ENCODE results near the gene FBRSL1. TPM values are rescaled to one million over a fixed set of nuclear protein-coding genes. Genes with fewer than 3 reads are reported as not detected.

FBRSL1 gene
- total and polyA plus RNA-seq, 2 donors (not counting 3 experiments of a cell fraction or from before 2014, with no cell fraction given), result 19.3 to 79.8 TPM

- Histone ChIP-seq H3K4me1 (ENCODE audit: control insufficient read depth, extremely low read depth, insufficient read depth, low read length) (no peaks in the 10 kb centered on the region), H3K79me2 (ENCODE audit: control insufficient read depth, insufficient read depth, low read length) (no peaks in the 10 kb centered on the region), H2AFZ (ENCODE audit: low read depth, low read length) (no peak overlapping the region), H3K36me3 (ENCODE audit: control insufficient read depth in 2 of 2, extremely low read depth in 1 of 2, insufficient read depth in 2 of 2, low read length in 2 of 2) (no peaks in the 10 kb centered on the region), H3K9me1 (replicated peaks; ENCODE audit: control insufficient read depth, extremely low read depth, insufficient read depth, low read length) (no peaks in the 10 kb centered on the region), H3K27me3 (ENCODE audit: control insufficient read depth in 2 of 2, insufficient read depth in 2 of 2, low read length in 2 of 2) (no peaks in the 10 kb centered on the region), H4K20me1 (replicated peaks; ENCODE audit: control insufficient read depth, extremely low read depth, insufficient read depth, low read length) (no peaks in the 10 kb centered on the region), H3K4me3 (replicated peaks in 1 of 3; ENCODE audit: insufficient read depth in 1 of 3, low read depth in 1 of 3, low read length in 3 of 3) (no peak overlapping the region), H3K9me3 (replicated peaks; ENCODE audit: control insufficient read depth, insufficient read depth, low read length) (no peaks in the 10 kb centered on the region), H3K27ac (ENCODE audit: insufficient read depth, low read depth, low read length) (no peak overlapping the region), H3K4me2 (ENCODE audit: insufficient read depth, low read length) (no peak overlapping the region), H3K9ac (replicated peaks; ENCODE audit: extremely low read depth, insufficient read depth, low read length) (no peak overlapping the region)
- no peak for DNase-seq (ENCODE audit: low read depth, low spot score)
- ChIA-PET CTCF (interaction anchor here (1.1 to 1.7 kb wide), 4 partner anchors 11 to 111 kb away, joined by 3 to 5 read pairs (median 4); no protein-coding TSS in a partner anchor), POLR2A (no interaction called here)
- intact Hi-C loops (cut with micrococcal nuclease), result no loop called here
- TF ChIP-seq GATA2 (IDR thresholded peaks at IDR 0.05; ENCODE audit: insufficient read depth, insufficient read length, low read depth, low read length) (no peak), POLR2A (IDR thresholded peaks at IDR 0.05; ENCODE audit: low read depth, low read length) (no peak), MYC (IDR thresholded peaks at IDR 0.05; ENCODE audit: low read depth, low read length) (no peak), CTCF (IDR thresholded peaks at IDR 0.05; ENCODE audit: extremely low read depth in 1 of 2, insufficient read depth in 1 of 2, low read depth in 1 of 2, low read length in 2 of 2) (no peak), EZH2 (IDR thresholded peaks at IDR 0.05; ENCODE audit: borderline replicate concordance, low read depth, low read length, severe bottlenecking) (no peak), FOS (IDR thresholded peaks at IDR 0.05; ENCODE audit: borderline replicate concordance, insufficient read depth, low read length) (no peak), MAX (IDR thresholded peaks at IDR 0.05; ENCODE audit: insufficient read depth, insufficient read length) (no peak), POLR2AphosphoS5 (IDR thresholded peaks at IDR 0.05; ENCODE audit: insufficient read depth, low read depth, low read length) (no peak), JUN (IDR thresholded peaks at IDR 0.05; ENCODE audit: borderline replicate concordance, insufficient read depth, insufficient read length, low read depth) (no peak)
- no peak for FAIRE-seq
- dilution Hi-C loops (cut with MboI; ENCODE audit: extremely low pct_ligation_motif_present, low sequenced_read_pairs), result no loop called here
- BruUV-seq (replicated peaks), result no TSS peak
These were observed 40.2 kb upstream of the FBRSL1 start for GRCh38 chr12:132449565-132450417.
